NCI-H460 (cell line): ENCODE results near the gene RHOB. TPM values are rescaled to one million over a fixed set of nuclear protein-coding genes. Genes with fewer than 3 reads are reported as not detected.
"Not testable (repeated sequence)": the region's sequence is repeated elsewhere in the genome, so short reads cannot be mapped to it uniquely, and the experiment has no call there.

ENCODE experiments used
- DNase-seq: peaks from one replicate; pipeline ENCODE4 v3.0.0-alpha.2; 2016; ENCODE audit warnings: low read depth; ENCODE audit errors: extremely low read depth
- small RNA-seq, 2 experiments: library from RNA; depleted of rRNA; stranded (forward); fragments of <200 nt; gene quantifications; one replicate each; pipeline ENCODE3, GENCODE V24; 2014
- total RNA-seq: library from RNA; depleted of rRNA; stranded (reverse); fragments of >200 nt; shearing (Covaris generic); gene quantifications from 2 replicates; pipeline ENCODE4 v1.2.3, GENCODE V29; 2014; rRNA removed

The RHOB gene
- total RNA-seq, 1 experiment from 2014 or later: 645 TPM

- DNase-seq: no peak
Measured at GRCh38 chr2:20488201-20488641, 41.3 kb downstream of the RHOB start.

DNA sequence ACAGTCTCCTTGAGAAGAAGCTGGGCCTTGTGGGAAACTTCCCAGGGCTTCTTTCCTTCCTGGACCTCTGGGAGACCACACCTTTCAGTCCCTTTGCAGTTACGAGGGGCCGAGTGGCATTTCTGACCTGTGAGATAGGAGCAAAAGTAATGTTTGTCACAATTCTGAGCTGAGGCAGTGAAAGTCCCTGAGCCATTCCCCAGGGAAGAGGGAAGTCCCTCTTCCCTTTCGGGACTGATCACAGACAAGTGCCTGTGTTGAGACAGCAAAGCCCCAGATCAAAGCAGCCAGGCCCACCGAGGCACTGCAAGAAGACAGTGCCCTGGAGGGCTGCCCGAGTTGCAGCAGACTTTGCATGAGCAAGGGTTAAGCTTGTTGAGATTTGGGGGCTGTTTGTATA is 41.9 kb downstream of the RHOB start:
- DNase-seq: no peak

DNA sequence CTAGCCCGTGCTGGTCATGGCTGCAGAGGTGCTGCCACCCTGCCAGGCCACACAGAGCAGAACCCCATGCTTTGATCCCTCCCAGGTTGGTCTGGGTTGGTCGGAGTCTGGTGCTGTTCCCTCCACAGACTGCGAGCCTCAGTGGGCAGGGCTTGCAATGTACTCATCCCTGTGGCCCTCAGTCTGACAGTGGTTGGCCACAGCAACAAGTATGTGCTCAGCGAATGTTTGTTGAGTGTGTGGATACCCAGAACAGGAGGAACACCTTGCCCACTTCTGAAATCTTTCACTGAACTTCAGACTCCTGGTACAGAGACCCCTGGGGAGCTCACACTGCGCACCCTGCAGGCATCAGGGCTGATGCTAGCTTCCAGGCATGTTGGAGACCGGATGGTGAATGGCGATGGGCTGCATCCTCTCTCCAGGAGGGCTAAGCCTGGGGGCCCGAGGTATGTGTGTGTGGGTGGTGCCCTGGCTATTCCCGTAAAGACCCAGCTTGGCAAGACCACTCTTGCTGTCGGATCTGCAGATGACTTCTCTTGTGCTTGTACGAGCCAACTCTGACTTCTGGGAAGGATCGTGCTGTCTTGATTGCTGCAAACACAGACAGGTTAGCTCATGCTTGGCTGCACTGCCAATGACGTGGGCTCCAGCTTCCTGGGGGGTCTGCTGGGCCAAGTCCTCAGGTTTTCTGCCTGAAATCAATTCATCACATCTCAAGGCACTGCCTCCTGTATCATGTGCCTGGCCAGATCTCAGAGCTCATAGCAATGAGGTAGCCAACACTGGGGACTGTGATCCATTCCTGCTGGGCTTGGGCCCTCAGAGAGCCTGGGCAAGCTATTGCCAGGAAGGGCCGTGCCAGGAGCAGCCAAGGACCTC is 43.7 kb downstream of the RHOB start:
- DNase-seq: no peak

- no peak for DNase-seq
Measured at GRCh38 chr2:20491739-20492531, 45.1 kb downstream of the RHOB start.

GRCh38 chr2:20493095-20493494 is 46.2 kb downstream of the RHOB start:
- DNase-seq: not testable (repeated sequence)

- DNase-seq: no peak
Measured at GRCh38 chr2:20494241-20494640, 47.4 kb downstream of the RHOB start.

DNA sequence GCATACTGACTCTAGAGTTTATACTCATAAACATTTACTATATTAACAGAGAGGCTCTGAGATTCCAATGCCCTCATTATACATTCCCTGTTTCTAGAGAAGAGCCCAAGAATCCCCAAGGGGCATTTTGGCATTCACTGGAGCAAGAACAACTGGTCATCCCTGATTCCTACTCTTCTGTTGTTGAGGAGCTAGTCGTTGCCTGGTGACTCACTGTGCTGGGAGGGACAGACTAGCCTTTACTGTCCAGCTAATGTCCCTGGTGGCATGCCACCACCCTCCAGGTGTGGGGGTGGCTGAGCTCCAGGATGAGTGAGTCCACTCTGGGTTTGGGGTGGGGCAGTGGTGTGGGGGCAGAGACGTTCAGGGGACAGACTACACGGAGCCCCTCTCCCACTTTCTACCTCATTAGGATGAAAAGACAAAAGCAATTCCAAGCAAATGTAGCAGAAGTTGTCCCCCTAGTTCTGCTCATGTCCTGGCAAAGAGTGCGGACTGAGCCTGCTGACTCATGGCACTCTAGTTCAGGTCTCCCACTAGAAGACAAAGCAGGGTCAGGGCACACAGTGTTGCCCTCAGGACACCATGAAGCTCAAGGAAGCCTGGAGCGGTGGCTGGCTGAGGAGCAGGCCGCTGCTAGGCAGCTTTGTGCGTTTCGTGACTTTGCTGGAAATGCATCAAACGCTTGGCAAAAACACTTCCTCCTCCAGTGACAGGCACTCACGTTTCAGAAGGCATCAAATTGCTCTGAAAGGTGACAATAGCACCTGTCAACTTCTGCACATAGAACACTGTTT is 49.4 kb downstream of the RHOB start:
- peak; percentile 26 for DNase-seq

GRCh38 chr2:20496942-20497341 is 50.1 kb downstream of the RHOB start:
- DNase-seq: no peak

Small RNAs within 50 kb of the gene (small RNA-seq; reads per million reads assigned to genes)
- 0 reads per million in 2 experiments for gene RF00019
- 0 reads per million in 2 experiments for gene RNA5SP86

Other genes with a start within 250 kb of the RHOB start
- 27.3 and 31.7 TPM in 2 replicates for gene SDC1, start 221.9 kb upstream of the RHOB start, total RNA-seq
- 43.6 and 44.1 TPM in 2 replicates for gene PUM2, start 96.2 kb upstream of the RHOB start, total RNA-seq
- 34.5 TPM in 2 replicates for gene HS1BP3, start 204.0 kb downstream of the RHOB start, total RNA-seq
- gene GDF7, start 220.1 kb downstream of the RHOB start, total RNA-seq: under 0.01 TPM in 1 of 2 replicates, not detected in the other